Gastrocnemius medialis (tissue), 4 donors: ENCODE results near the gene ZFP3.

Experiments used
- POLR2A ChIP-seq, 2 donors: fragments of 450-650 bp; IDR thresholded peaks; one replicate each; pipeline ENCODE4 v1.6.1; 2017; ENCODE audit warnings: antibody characterized with exemption in 2 of 2, mild to moderate bottlenecking in 2 of 2, moderate library complexity in 2 of 2
- TF ChIP-seq, protein P1 (sequence below), 5 experiments: fragments of 450-650 bp in 3 of 5; fragments of 200-600 bp in 2 of 5; sonication (generic) in 2 of 5; IDR thresholded peaks in 4 of 5; conservative IDR thresholded peaks in 1 of 5; 1 replicate in 4 of 5; 2 replicates in 1 of 5; pipeline ENCODE4 v1.5.1; 2016 to 2019; ENCODE audit warnings: antibody characterized with exemption in 5 of 5, mild to moderate bottlenecking in 3 of 5, moderate library complexity in 3 of 5

DNA sequence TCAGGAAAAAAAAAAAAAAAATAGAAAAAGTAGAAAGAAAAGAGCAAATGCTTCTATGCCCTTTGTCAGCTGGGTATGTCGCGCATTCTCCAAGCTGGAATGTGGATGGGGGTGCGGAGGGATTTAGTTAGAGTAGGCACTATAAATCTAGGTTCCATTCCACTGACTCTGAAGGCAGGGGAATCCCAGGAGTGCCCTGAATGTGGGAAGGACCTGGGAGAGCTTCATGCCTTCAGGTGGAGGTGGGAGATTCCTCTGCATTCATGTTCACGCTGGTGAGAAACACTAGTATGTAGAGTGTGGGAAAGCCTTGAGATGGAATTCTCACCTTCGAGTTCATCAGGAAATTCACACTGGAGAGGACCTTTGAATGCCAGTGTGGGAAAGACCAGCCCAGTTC, 21.0 kb downstream of the ZFP3 start:
- TF ChIP-seq, protein P1, sequence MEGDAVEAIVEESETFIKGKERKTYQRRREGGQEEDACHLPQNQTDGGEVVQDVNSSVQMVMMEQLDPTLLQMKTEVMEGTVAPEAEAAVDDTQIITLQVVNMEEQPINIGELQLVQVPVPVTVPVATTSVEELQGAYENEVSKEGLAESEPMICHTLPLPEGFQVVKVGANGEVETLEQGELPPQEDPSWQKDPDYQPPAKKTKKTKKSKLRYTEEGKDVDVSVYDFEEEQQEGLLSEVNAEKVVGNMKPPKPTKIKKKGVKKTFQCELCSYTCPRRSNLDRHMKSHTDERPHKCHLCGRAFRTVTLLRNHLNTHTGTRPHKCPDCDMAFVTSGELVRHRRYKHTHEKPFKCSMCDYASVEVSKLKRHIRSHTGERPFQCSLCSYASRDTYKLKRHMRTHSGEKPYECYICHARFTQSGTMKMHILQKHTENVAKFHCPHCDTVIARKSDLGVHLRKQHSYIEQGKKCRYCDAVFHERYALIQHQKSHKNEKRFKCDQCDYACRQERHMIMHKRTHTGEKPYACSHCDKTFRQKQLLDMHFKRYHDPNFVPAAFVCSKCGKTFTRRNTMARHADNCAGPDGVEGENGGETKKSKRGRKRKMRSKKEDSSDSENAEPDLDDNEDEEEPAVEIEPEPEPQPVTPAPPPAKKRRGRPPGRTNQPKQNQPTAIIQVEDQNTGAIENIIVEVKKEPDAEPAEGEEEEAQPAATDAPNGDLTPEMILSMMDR (IDR thresholded peaks at IDR 0.05 in 4 of 5, conservative IDR thresholded peaks at IDR 0.05 in 1 of 5), result no peak
- TF ChIP-seq POLR2A (IDR thresholded peaks at IDR 0.05), result no peak
